ENCODE measurements around the gene HSPB1. TPM values are rescaled to one million over a fixed set of nuclear protein-coding genes. Genes with fewer than 3 reads are reported as not detected.
A peak's percentile ranks its signal among the peaks of the same experiment; 100 is the strongest.

The HSPB1 gene
- 642 and 966 TPM in 2 replicates for polyA plus RNA-seq (2011; rRNA removed)
- polyA minus RNA-seq (2011; rRNA and poly(A)+ RNA removed): 142 and 174 TPM in 2 replicates

GRCh38 chr7:76302347-76303201 is at the start of gene HSPB1:
HSPB1 (plus strand) TSS chr7:76302673; CDS start chr7:76302713, 40 bp downstream.
- ChIA-PET CTCF (interaction anchor here (0.8 to 5.3 kb wide), 7 partner anchors 8 to 124 kb away, joined by 3 to 30 read pairs (median 3); no protein-coding TSS in a partner anchor), POLR2A (no interaction called here)
- TF ChIP-seq CTCF (IDR thresholded peaks at IDR 0.05; ENCODE audit: insufficient read depth, low read depth, low read length): no peak
- Histone ChIP-seq H3K27me3 (ENCODE audit: control insufficient read depth, insufficient read depth, low read length) (no peaks in the 10 kb centered on the region), H3K4me3 (ENCODE audit: low read depth, low read length) (peak within 1 kb of the TSS; percentile 98), H3K36me3 (ENCODE audit: control insufficient read depth, insufficient read depth, low read length) (peaks cover 9% of the 10 kb centered on the region)
- peak; percentile 68 for DNase-seq (ENCODE audit: low read depth)

- Histone ChIP-seq H3K36me3 (ENCODE audit: control insufficient read depth, insufficient read depth, low read length) (no peaks in the 10 kb centered on the region), H3K4me3 (ENCODE audit: low read depth, low read length) (no peak overlapping the region), H3K27me3 (ENCODE audit: control insufficient read depth, insufficient read depth, low read length) (peaks cover 3% of the 10 kb centered on the region)
- TF ChIP-seq CTCF (IDR thresholded peaks at IDR 0.05; ENCODE audit: insufficient read depth, low read depth, low read length): no peak
- no peak for DNase-seq (ENCODE audit: low read depth)
- ChIA-PET POLR2A (no interaction called here), CTCF (interaction anchor here (0.5 to 1.3 kb wide), 3 partner anchors 8 to 59 kb away, joined by 3 to 9 read pairs (median 3); no protein-coding TSS in a partner anchor)
Observed at GRCh38 chr7:76254781-76255180, 47.7 kb upstream of the HSPB1 start.

- ChIA-PET POLR2A (no interaction called here), CTCF (no interaction called here)
- no peak for DNase-seq (ENCODE audit: low read depth)
- no peaks in the 10 kb centered on the region for H3K36me3 ChIP-seq (ENCODE audit: control insufficient read depth, insufficient read depth, low read length)
- peaks cover 3% of the 10 kb centered on the region for H3K27me3 ChIP-seq (ENCODE audit: control insufficient read depth, insufficient read depth, low read length)
- H3K4me3 ChIP-seq (ENCODE audit: low read depth, low read length): no peak overlapping the region
- TF ChIP-seq CTCF (IDR thresholded peaks at IDR 0.05; ENCODE audit: insufficient read depth, low read depth, low read length): no peak
Observed at GRCh38 chr7:76257973-76258372, 44.5 kb upstream of the HSPB1 start.

- no peak overlapping the region for H3K4me3 ChIP-seq (ENCODE audit: low read depth, low read length)
- H3K36me3 ChIP-seq (ENCODE audit: control insufficient read depth, insufficient read depth, low read length): no peaks in the 10 kb centered on the region
- peaks cover 3% of the 10 kb centered on the region for H3K27me3 ChIP-seq (ENCODE audit: control insufficient read depth, insufficient read depth, low read length)
- ChIA-PET POLR2A (no interaction called here), CTCF (interaction anchor here (1.5 kb wide), 1 partner anchor 54 kb away, joined by 4 read pairs; no protein-coding TSS in a partner anchor)
- TF ChIP-seq CTCF (IDR thresholded peaks at IDR 0.05; ENCODE audit: insufficient read depth, low read depth, low read length): no peak
- no peak for DNase-seq (ENCODE audit: low read depth)
Observed at GRCh38 chr7:76259124-76260093, 43.1 kb upstream of the HSPB1 start.

All from BJ (cell line).